DND-41 (cell line): ENCODE data around the gene CSNK2B.

Experiments used
- EZH2 ChIP-seq: IDR thresholded peaks from 3 replicates; pipeline ENCODE4 v1.6.1; 2012; ENCODE audit warnings: borderline replicate concordance, low read depth, mild to moderate bottlenecking, moderate library complexity, low read length, inconsistent platforms; ENCODE audit not compliant: severe bottlenecking
- TF ChIP-seq, protein P1 (sequence below): IDR thresholded peaks from 2 replicates; pipeline ENCODE4 v1.5.1; 2012; ENCODE audit warnings: borderline replicate concordance, low read length, moderate library complexity, mild to moderate bottlenecking; ENCODE audit not compliant: poor library complexity, severe bottlenecking; ENCODE audit errors: extremely low read depth

DNA sequence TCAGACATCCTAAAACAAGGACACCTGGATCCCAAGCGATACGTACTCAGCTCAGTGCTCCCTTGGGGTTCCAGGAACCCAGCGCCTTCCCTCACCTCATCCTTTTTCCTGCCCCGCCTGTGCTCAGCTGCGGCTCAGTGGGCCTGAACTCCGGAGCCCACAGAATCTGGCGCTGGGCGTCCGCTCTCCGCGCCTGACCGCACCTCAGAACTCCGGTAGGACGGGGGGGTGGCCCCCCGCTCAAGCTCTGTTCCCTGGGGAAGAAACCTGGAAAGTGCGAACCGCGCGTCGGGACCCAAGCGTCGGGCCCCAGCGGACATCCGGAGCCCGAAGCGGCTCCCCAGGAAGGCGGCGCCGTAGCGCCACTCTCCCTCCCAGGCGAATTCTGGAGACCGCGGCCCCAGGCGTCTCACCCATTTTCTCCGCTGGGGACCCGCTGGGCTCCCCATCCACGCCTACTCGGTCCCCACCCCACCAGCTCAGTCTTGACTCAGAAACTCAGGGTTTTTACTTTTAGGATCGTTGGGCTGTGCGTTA is 15.3 kb downstream of the CSNK2B start:
- TF ChIP-seq, protein P1, sequence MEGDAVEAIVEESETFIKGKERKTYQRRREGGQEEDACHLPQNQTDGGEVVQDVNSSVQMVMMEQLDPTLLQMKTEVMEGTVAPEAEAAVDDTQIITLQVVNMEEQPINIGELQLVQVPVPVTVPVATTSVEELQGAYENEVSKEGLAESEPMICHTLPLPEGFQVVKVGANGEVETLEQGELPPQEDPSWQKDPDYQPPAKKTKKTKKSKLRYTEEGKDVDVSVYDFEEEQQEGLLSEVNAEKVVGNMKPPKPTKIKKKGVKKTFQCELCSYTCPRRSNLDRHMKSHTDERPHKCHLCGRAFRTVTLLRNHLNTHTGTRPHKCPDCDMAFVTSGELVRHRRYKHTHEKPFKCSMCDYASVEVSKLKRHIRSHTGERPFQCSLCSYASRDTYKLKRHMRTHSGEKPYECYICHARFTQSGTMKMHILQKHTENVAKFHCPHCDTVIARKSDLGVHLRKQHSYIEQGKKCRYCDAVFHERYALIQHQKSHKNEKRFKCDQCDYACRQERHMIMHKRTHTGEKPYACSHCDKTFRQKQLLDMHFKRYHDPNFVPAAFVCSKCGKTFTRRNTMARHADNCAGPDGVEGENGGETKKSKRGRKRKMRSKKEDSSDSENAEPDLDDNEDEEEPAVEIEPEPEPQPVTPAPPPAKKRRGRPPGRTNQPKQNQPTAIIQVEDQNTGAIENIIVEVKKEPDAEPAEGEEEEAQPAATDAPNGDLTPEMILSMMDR, result no peak
- no peak for TF ChIP-seq EZH2
